SK-N-SH treated with all-trans-retinoic acid at 6 μM for 48 hours (cell line): ENCODE data around the gene SHB.

ENCODE experiments used
- ATAC-seq: fragments of 200-7000 bp; cut with Tn5 transposase; 3 replicates; pipeline ENCODE4 v1.9.1; 2020; ENCODE audit warnings: mild to moderate bottlenecking, moderate library complexity
- BACH2 ChIP-seq: fragments of 250-450 bp; sonication (Bioruptor Pico); IDR thresholded peaks from 2 replicates; pipeline ENCODE4 v1.9.0; 2021; ENCODE audit warnings: mild to moderate bottlenecking, borderline replicate concordance
- CREB5 ChIP-seq: fragments of 250-450 bp; sonication (Bioruptor Pico); IDR thresholded peaks from 2 replicates; pipeline ENCODE4 v1.5.1; 2020; ENCODE audit warnings: low read depth, mild to moderate bottlenecking, moderate library complexity
- CSDC2 ChIP-seq: fragments of 250-450 bp; sonication (Bioruptor Pico); IDR thresholded peaks from 2 replicates; pipeline ENCODE4 v1.5.0; 2020; ENCODE audit warnings: mild to moderate bottlenecking, moderate library complexity
- CSRNP3 ChIP-seq: fragments of 250-450 bp; sonication (Bioruptor Pico); IDR thresholded peaks from 2 replicates; pipeline ENCODE4 v1.5.1; 2021; ENCODE audit warnings: mild to moderate bottlenecking, moderate library complexity
- ESRRG ChIP-seq: fragments of 250-450 bp; sonication (Bioruptor Pico); IDR thresholded peaks from 2 replicates; pipeline ENCODE4 v1.6.1; 2021; ENCODE audit warnings: mild to moderate bottlenecking
- GLIS3 ChIP-seq: fragments of 250-450 bp; sonication (Bioruptor Pico); IDR thresholded peaks from 2 replicates; pipeline ENCODE4 v1.5.0; 2020; ENCODE audit warnings: mild to moderate bottlenecking, moderate library complexity
- ISL1 ChIP-seq: fragments of 250-450 bp; sonication (Bioruptor Pico); IDR thresholded peaks from 2 replicates; pipeline ENCODE4 v2.1.2; 2022; ENCODE audit warnings: mild to moderate bottlenecking, moderate library complexity
- OSR1 ChIP-seq: fragments of 250-450 bp; sonication (Bioruptor Pico); IDR thresholded peaks from 2 replicates; pipeline ENCODE4 v1.8.0; 2022; ENCODE audit warnings: moderate library complexity, mild to moderate bottlenecking, inconsistent platforms
- POU6F1 ChIP-seq: fragments of 250-450 bp; sonication (Bioruptor Pico); IDR thresholded peaks from 2 replicates; pipeline ENCODE4 v1.8.0; 2021; ENCODE audit warnings: low read depth, mild to moderate bottlenecking, moderate library complexity, borderline replicate concordance
- PPARA ChIP-seq: fragments of 250-450 bp; sonication (Bioruptor Pico); IDR thresholded peaks from 2 replicates; pipeline ENCODE4 v1.5.0; 2020; ENCODE audit warnings: mild to moderate bottlenecking, borderline replicate concordance
- RARB ChIP-seq: fragments of 250-450 bp; sonication (Bioruptor Pico); IDR thresholded peaks from 2 replicates; pipeline ENCODE4 v1.8.0; 2021; ENCODE audit warnings: mild to moderate bottlenecking, moderate library complexity
- TCF4 ChIP-seq: fragments of 250-450 bp; sonication (Bioruptor Pico); IDR thresholded peaks from 2 replicates; pipeline ENCODE4 v1.8.0; 2021; ENCODE audit warnings: mild to moderate bottlenecking, moderate library complexity, borderline replicate concordance
- TOX ChIP-seq: fragments of 250-450 bp; sonication (Bioruptor Pico); IDR thresholded peaks from 2 replicates; pipeline ENCODE4 v1.8.0; 2021; ENCODE audit warnings: mild to moderate bottlenecking, moderate library complexity, borderline replicate concordance
- TSHZ2 ChIP-seq: fragments of 250-450 bp; sonication (Bioruptor Pico); IDR thresholded peaks from 2 replicates; pipeline ENCODE4 v1.5.0; 2020; ENCODE audit warnings: mild to moderate bottlenecking, moderate library complexity
- ZC3H10 ChIP-seq: fragments of 250-450 bp; sonication (Bioruptor Pico); IDR thresholded peaks from 2 replicates; pipeline ENCODE4 v1.5.1; 2021; ENCODE audit warnings: mild to moderate bottlenecking, moderate library complexity
- ZFP3 ChIP-seq: fragments of 250-450 bp; sonication (Bioruptor Pico); IDR thresholded peaks from 2 replicates; pipeline ENCODE4 v1.5.0; 2020; ENCODE audit warnings: mild to moderate bottlenecking, moderate library complexity
- ZNF70 ChIP-seq: fragments of 450-650 bp; formaldehyde crosslinking; IDR thresholded peaks from 2 replicates; pipeline ENCODE4 v1.5.0; 2020; ENCODE audit warnings: mild to moderate bottlenecking, moderate library complexity
- ZNF8 ChIP-seq: fragments of 450-650 bp; formaldehyde crosslinking; IDR thresholded peaks from 2 replicates; pipeline ENCODE4 v1.5.0; 2020; ENCODE audit warnings: mild to moderate bottlenecking, moderate library complexity

Gene SHB

GRCh38 chr9:38012767-38013450, 56.1 kb downstream of the SHB start (continued):
- TF ChIP-seq PPARA (CRISPR knock-in tag) (no peak), RARB (CRISPR knock-in tag) (no peak)

- no peak for TF ChIP-seq TSHZ2
- no peak for TF ChIP-seq TCF4 (CRISPR knock-in tag)
- TF ChIP-seq CSRNP3 (CRISPR knock-in tag), result no peak
- TF ChIP-seq ZC3H10 (CRISPR knock-in tag), result no peak
- TF ChIP-seq ZNF70 (CRISPR knock-in tag), result no peak
- ATAC-seq, result no peak
Measured at GRCh38 chr9:38011991-38012390, 57.0 kb downstream of the SHB start.

- no peak for ATAC-seq
- TF ChIP-seq ZNF70 (CRISPR knock-in tag), result no peak
- no peak for TF ChIP-seq TCF4 (CRISPR knock-in tag)
Measured at GRCh38 chr9:38010918-38011704, 57.9 kb downstream of the SHB start.

GRCh38 chr9:38009990-38010389, 59.0 kb downstream of the SHB start:
- no peak for ATAC-seq
- TF ChIP-seq TOX (no peak), POU6F1 (CRISPR knock-in tag) (no peak), ISL1 (CRISPR knock-in tag) (no peak), ESRRG (no peak), GLIS3 (CRISPR knock-in tag) (no peak), ZFP3 (CRISPR knock-in tag) (no peak), ZNF70 (CRISPR knock-in tag) (no peak), CREB5 (no peak), OSR1 (no peak)

GRCh38 chr9:38009035-38009501, 60.0 kb downstream of the SHB start:
- TF ChIP-seq TCF4 (CRISPR knock-in tag), result no peak
- no peak for TF ChIP-seq ZNF70 (CRISPR knock-in tag)
- TF ChIP-seq CSRNP3 (CRISPR knock-in tag), result no peak
- no peak for TF ChIP-seq ZFP3 (CRISPR knock-in tag)
- TF ChIP-seq ZNF8 (CRISPR knock-in tag), result no peak
- no peak for TF ChIP-seq BACH2 (CRISPR knock-in tag)
- TF ChIP-seq CSDC2 (CRISPR knock-in tag), result no peak
- no peak for TF ChIP-seq TSHZ2
- no peak for TF ChIP-seq ESRRG
- TF ChIP-seq, all 23 proteins: peak for 0

More at GRCh38 chr9:38009035-38009501, 60.0 kb downstream of the SHB start:
- peak; percentile 11 for ATAC-seq
